ENCODE data around the gene ABCC3. TPM values are rescaled to one million over a fixed set of nuclear protein-coding genes. Genes with fewer than 3 reads are reported as not detected.

ABCC3 gene
- total RNA-seq, 3 donors from 2014 or later: 166 to 453 (median 211) TPM

- TF ChIP-seq CTCF (IDR thresholded peaks at IDR 0.05): no peak
- Histone ChIP-seq H3K9me3 (no peaks in the 10 kb centered on the region), H3K4me3 (no peak overlapping the region), H3K4me1 (ENCODE audit: low read depth) (peaks cover 35% of the 10 kb centered on the region), H3K36me3 (ENCODE audit: low read depth) (no peaks in the 10 kb centered on the region)
- ATAC-seq (peak; percentile 34), DNase-seq (peak in 1 of 3 donors; percentile 71)
- intact Hi-C loops (cut with DNase I, micrococcal nuclease): loop anchor here in 1 of 2 donors (10.0 kb wide), 2 partner anchors 47 to 127 kb away; partner anchors contain the start of gene ABCC3
Measured at GRCh38 chr17:50681263-50682200, 46.9 kb downstream of the ABCC3 start.

DNA sequence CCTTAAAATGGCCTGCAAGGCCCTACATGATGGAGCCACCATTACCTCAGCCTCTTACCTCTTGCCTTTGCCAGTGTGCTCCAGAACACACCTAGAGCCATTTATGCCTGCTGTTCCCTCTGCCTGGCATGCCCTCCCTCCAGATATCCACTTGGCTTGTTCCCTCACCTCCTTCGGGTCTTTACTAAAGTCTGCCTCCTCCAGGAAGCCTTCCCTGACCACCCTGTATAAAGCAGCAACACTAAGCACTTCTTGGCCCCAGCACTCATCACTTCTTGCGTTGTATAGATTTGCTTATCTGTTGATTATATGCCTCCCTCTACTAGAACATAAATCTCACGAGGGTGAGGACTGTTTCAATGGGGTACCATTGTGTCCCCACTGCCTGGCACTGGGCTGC is 47.8 kb downstream of the ABCC3 start:
- Histone ChIP-seq H3K36me3 (ENCODE audit: low read depth) (no peaks in the 10 kb centered on the region), H3K4me1 (ENCODE audit: low read depth) (peaks cover 43% of the 10 kb centered on the region), H3K4me3 (no peak overlapping the region), H3K9me3 (no peaks in the 10 kb centered on the region)
- ATAC-seq (no peak), DNase-seq (no peak)
- no peak for TF ChIP-seq CTCF (IDR thresholded peaks at IDR 0.05)
- intact Hi-C loops (cut with DNase I, micrococcal nuclease): loop anchor here in 1 of 2 donors (10.0 kb wide), 2 partner anchors 48 to 128 kb away; partner anchors contain the start of gene ABCC3

DNA sequence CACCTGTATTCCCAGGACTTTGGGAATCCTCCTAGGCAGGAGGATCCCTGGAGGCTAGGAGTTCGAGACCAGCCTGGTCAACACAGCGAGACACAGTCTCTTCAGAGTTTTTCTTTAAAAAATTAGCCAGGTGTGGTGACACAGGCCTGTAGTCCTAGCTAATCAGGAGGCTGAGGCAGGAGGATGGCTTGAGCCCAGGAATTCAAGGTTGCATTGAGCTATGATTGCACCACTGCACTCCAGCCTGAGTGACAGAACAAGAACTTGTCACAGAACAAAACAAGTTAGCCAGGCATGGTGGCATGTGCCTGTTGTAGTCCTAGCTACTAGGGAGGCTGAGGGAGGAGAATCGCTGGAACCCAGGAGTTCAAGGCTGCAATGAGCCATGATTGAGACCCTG is 48.3 kb downstream of the ABCC3 start:
- peaks cover 48% of the 10 kb centered on the region for H3K4me1 ChIP-seq (ENCODE audit: low read depth)
- H3K9me3 ChIP-seq: no peaks in the 10 kb centered on the region
- TF ChIP-seq CTCF (IDR thresholded peaks at IDR 0.05): no peak
- no peaks in the 10 kb centered on the region for H3K36me3 ChIP-seq (ENCODE audit: low read depth)
- intact Hi-C loops (cut with DNase I, micrococcal nuclease): loop anchor here in 1 of 2 donors (10.0 kb wide), 2 partner anchors 48 to 128 kb away; partner anchors contain the start of gene ABCC3
- H3K4me3 ChIP-seq: no peak overlapping the region
- DNase-seq (no peak), ATAC-seq (no peak)

DNA sequence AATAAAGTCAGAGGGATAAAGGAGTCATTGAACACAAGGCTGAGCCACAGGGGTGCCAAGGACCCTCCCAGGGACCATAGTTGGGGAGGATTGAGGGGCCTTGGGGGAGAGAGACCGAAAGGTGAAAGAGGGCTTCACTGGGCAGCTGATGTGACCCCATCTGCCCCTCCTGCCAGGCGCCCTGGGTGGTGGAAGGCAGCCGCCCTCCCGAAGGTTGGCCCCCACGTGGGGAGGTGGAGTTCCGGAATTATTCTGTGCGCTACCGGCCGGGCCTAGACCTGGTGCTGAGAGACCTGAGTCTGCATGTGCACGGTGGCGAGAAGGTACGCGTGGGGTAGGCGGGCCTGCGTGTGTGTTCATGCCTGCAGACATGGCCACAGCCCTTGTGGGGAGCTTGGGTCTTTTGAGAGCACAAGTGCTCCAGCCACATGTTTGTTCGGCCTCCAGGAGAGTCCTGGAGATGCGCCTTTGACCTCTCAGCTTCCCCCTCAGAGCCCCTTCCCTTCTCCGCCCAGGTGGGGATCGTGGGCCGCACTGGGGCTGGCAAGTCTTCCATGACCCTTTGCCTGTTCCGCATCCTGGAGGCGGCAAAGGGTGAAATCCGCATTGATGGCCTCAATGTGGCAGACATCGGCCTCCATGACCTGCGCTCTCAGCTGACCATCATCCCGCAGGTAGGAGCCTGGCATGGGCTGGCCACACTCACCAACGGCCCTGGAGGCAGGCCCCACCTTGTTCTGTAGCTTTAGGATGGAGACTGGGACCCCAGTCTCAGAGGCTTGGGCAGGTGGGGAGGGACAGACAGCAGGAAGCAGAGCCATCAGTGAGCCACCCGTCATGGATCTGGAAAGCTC is 49.0 kb downstream of the ABCC3 start:
- Histone ChIP-seq H3K4me3 (no peak overlapping the region), H3K36me3 (ENCODE audit: low read depth) (no peaks in the 10 kb centered on the region), H3K4me1 (ENCODE audit: low read depth) (peaks cover 49% of the 10 kb centered on the region), H3K9me3 (no peaks in the 10 kb centered on the region)
- TF ChIP-seq CTCF (IDR thresholded peaks at IDR 0.05): no peak
- no peak for ATAC-seq
- no peak for DNase-seq
- intact Hi-C loops (cut with DNase I, micrococcal nuclease): loop anchor here in 1 of 2 donors (10.0 kb wide), 2 partner anchors 49 to 129 kb away; partner anchors contain the start of gene ABCC3

GRCh38 chr17:50684288-50684611 is 49.6 kb downstream of the ABCC3 start:
- Histone ChIP-seq H3K4me3 (no peak overlapping the region), H3K4me1 (ENCODE audit: low read depth) (peaks cover 55% of the 10 kb centered on the region), H3K36me3 (ENCODE audit: low read depth) (no peaks in the 10 kb centered on the region), H3K9me3 (no peaks in the 10 kb centered on the region)
- no peak for ATAC-seq
- DNase-seq: peak in 1 of 3 donors; percentile 10
- intact Hi-C loops (cut with DNase I, micrococcal nuclease): loop anchor here in 1 of 2 donors (10.0 kb wide), 2 partner anchors 49 to 129 kb away; partner anchors contain the start of gene ABCC3
- TF ChIP-seq CTCF (IDR thresholded peaks at IDR 0.05): no peak

All from mucosa of descending colon (tissue), 3 donors.